IPS DF 4.7 (cell line): ENCODE measurements around the gene P4HB.

Source experiments
- DNase-seq: peaks from one replicate; pipeline ENCODE4 v3.0.0-alpha.2; 2013; ENCODE audit warnings: low spot score; ENCODE audit errors: extremely low read depth

The P4HB gene

GRCh38 chr17:81859906-81860755 is at the start of gene P4HB:
P4HB (minus strand) TSS chr17:81860535; CDS start chr17:81860471, 64 bp downstream.
- DNase-seq: no peak

GRCh38 chr17:81909231-81909630 is 48.9 kb upstream of the P4HB start:
- no peak for DNase-seq

GRCh38 chr17:81908793-81909192 is 48.5 kb upstream of the P4HB start:
- DNase-seq: no peak

- DNase-seq: no peak
Observed at GRCh38 chr17:81907219-81908145, 47.1 kb upstream of the P4HB start.

GRCh38 chr17:81906476-81907218 is 46.3 kb upstream of the P4HB start:
- no peak for DNase-seq

- no peak for DNase-seq
Observed at GRCh38 chr17:81905993-81906392, 45.7 kb upstream of the P4HB start.

- no peak for DNase-seq
Observed at GRCh38 chr17:81905424-81905875, 45.1 kb upstream of the P4HB start.

- no peak for DNase-seq
Observed at GRCh38 chr17:81904600-81905423, 44.5 kb upstream of the P4HB start.

- no peak for DNase-seq
Observed at GRCh38 chr17:81903896-81904599, 43.7 kb upstream of the P4HB start.

- no peak for DNase-seq
Observed at GRCh38 chr17:81903415-81903831, 43.1 kb upstream of the P4HB start.

GRCh38 chr17:81902653-81903414 is 42.5 kb upstream of the P4HB start:
- DNase-seq: no peak

GRCh38 chr17:81902023-81902652 is 41.8 kb upstream of the P4HB start, which contains the start of gene NPB:
NPB (plus strand) TSS chr17:81902238; CDS start chr17:81902278, 40 bp downstream.
- no peak for DNase-seq

- no peak for DNase-seq
Observed at GRCh38 chr17:81901167-81902022, 41.1 kb upstream of the P4HB start.

- DNase-seq: no peak
Observed at GRCh38 chr17:81900181-81900820, 40.0 kb upstream of the P4HB start.

GRCh38 chr17:81899514-81900166 is 39.3 kb upstream of the P4HB start:
- DNase-seq: no peak

GRCh38 chr17:81898885-81899284 is 38.5 kb upstream of the P4HB start:
- DNase-seq: no peak
